Body of pancreas (tissue), 4 donors: Measurements from ENCODE around the gene MYBL2. TPM values are rescaled to one million over a fixed set of nuclear protein-coding genes. Genes with fewer than 3 reads are reported as not detected.

ENCODE experiments used
- ATAC-seq: fragments of 150-250 bp; one replicate; pipeline ENCODE4 v1.9.1; 2016
- DNase-seq, 4 donors: peaks; one replicate each; pipeline ENCODE4 v3.0.0-alpha.2; 2019
- H3K27ac ChIP-seq, 4 donors: fragments of 200-600 bp; sonication (generic); 1 replicate in 3 of 4; 2 replicates in 1 of 4; pipeline versions ENCODE4 v1.5.1 to v1.6.1; 2016 to 2019; ENCODE audit warnings: mild to moderate bottlenecking in 1 of 4, mixed read lengths in 1 of 4, moderate library complexity in 1 of 4
- H3K27me3 ChIP-seq, 2 donors: fragments of 200-600 bp; sonication (generic); one replicate each; pipeline ENCODE4 v1.6.0; 2016; ENCODE audit warnings: mild to moderate bottlenecking in 1 of 2
- H3K36me3 ChIP-seq, 2 donors: fragments of 200-600 bp; sonication (generic); replicated peaks in 1 of 2; 2 replicates each; pipeline ENCODE4 v1.5.1; 2016; ENCODE audit warnings: low read depth in 2 of 2; ENCODE audit not compliant: insufficient read depth in 1 of 2
- H3K4me1 ChIP-seq: fragments of 200-600 bp; sonication (generic); one replicate; pipeline ENCODE4 v1.6.0; 2016
- H3K4me3 ChIP-seq, 2 donors: fragments of 200-600 bp; sonication (generic); 1 replicate in 1 of 2; 2 replicates in 1 of 2; pipeline ENCODE4 v1.5.1; 2016 to 2019
- H3K9me3 ChIP-seq, 3 donors: fragments of 200-600 bp; sonication (generic); 1 replicate in 2 of 3; 2 replicates in 1 of 3; pipeline ENCODE4 v1.5.1; 2016
- CTCF ChIP-seq, 7 experiments: fragments of 450-650 bp in 4 of 7; fragments of 200-600 bp in 3 of 7; sonication (generic) in 3 of 7; IDR thresholded peaks; one replicate each; pipeline ENCODE4 v1.5.1; 2016 to 2019; ENCODE audit warnings: antibody characterized with exemption in 7 of 7
- POLR2A ChIP-seq, 3 donors: fragments of 450-650 bp; IDR thresholded peaks; one replicate each; pipeline ENCODE4 v1.6.1; 2016; ENCODE audit warnings: antibody characterized with exemption in 3 of 3, mild to moderate bottlenecking in 2 of 3
- WGBS, 2 donors: methylation state at CpG; one replicate each; pipeline ENCODE4 v1.1.5; 2017; 5-methylcytosine and 5-hydroxymethylcytosine counted together
- intact Hi-C: fragments of 100-400 bp; cut with DNase I; formaldehyde crosslinking; loops from one replicate; pipeline ENCODE4 v1.15.1; 2023
- total RNA-seq, 2 donors: library from RNA; depleted of rRNA; stranded (reverse); fragments of >200 nt; gene quantifications; one replicate each; pipeline ENCODE4 v1.1.0, GENCODE V29; 2016

Gene MYBL2
- total RNA-seq, 2 donors from 2014 or later: 3.0 to 3.6 TPM

GRCh38 chr20:43699941-43700565 lies 33.1 kb downstream of the MYBL2 start:
- DNase-seq: no peak
- no peak for ATAC-seq
- intact Hi-C loops: no loop called here
- Histone ChIP-seq H3K36me3 (peaks cover 0 to 7% of the 10 kb centered on the region in 2 donors), H3K4me1 (no peaks in the 10 kb centered on the region), H3K27me3 (no peaks in the 10 kb centered on the region), H3K9me3 (no peaks in the 10 kb centered on the region), H3K27ac (no peak overlapping the region), H3K4me3 (no peak overlapping the region)
- TF ChIP-seq CTCF (IDR thresholded peaks at IDR 0.05) (no peak), POLR2A (IDR thresholded peaks at IDR 0.05) (no peak)
- 83 to 98% methylated on average over 1 to 8 of the region's 8 CpGs for WGBS, 2 donors

GRCh38 chr20:43700627-43701026 lies 33.7 kb downstream of the MYBL2 start:
- ATAC-seq (no peak), DNase-seq (no peak)
- TF ChIP-seq CTCF (IDR thresholded peaks at IDR 0.05): no peak
- TF ChIP-seq POLR2A (IDR thresholded peaks at IDR 0.05): no peak
- H3K27me3 ChIP-seq: no peaks in the 10 kb centered on the region
- H3K36me3 ChIP-seq: peaks cover 0 to 7% of the 10 kb centered on the region in 2 donors
- no peak overlapping the region for H3K27ac ChIP-seq
- H3K4me1 ChIP-seq: no peaks in the 10 kb centered on the region
- H3K4me3 ChIP-seq: no peak overlapping the region
- H3K9me3 ChIP-seq: no peaks in the 10 kb centered on the region
- WGBS, 2 donors: 93 to 94% methylated on average over 6 to 8 of the region's 8 CpGs
- intact Hi-C loops: no loop called here

GRCh38 chr20:43702502-43702901 lies 35.6 kb downstream of the MYBL2 start:
- no peak overlapping the region for H3K4me3 ChIP-seq
- intact Hi-C loops: no loop called here
- TF ChIP-seq POLR2A (IDR thresholded peaks at IDR 0.05) (no peak), CTCF (IDR thresholded peaks at IDR 0.05) (no peak)
- H3K27me3 ChIP-seq: no peaks in the 10 kb centered on the region
- WGBS, 2 donors: 95 to 96% methylated on average over 13 of the region's 14 CpGs
- ATAC-seq (no peak), DNase-seq (no peak)
- no peaks in the 10 kb centered on the region for H3K4me1 ChIP-seq
- H3K27ac ChIP-seq: no peak overlapping the region
- no peaks in the 10 kb centered on the region for H3K9me3 ChIP-seq
- H3K36me3 ChIP-seq: peaks cover 0 to 7% of the 10 kb centered on the region in 2 donors

GRCh38 chr20:43710370-43711044 lies 43.6 kb downstream of the MYBL2 start:
- intact Hi-C loops: no loop called here
- Histone ChIP-seq H3K4me1 (no peaks in the 10 kb centered on the region), H3K9me3 (no peaks in the 10 kb centered on the region), H3K4me3 (no peak overlapping the region), H3K27ac (no peak overlapping the region), H3K36me3 (peaks cover 0 to 5% of the 10 kb centered on the region in 2 donors), H3K27me3 (no peaks in the 10 kb centered on the region)
- no peak for DNase-seq
- no peak for ATAC-seq
- 88 to 90% methylated on average over 6 to 9 of the region's 9 CpGs for WGBS, 2 donors
- no peak for TF ChIP-seq POLR2A (IDR thresholded peaks at IDR 0.05)
- no peak for TF ChIP-seq CTCF (IDR thresholded peaks at IDR 0.05)
